ENCODE measurements around the gene TRIM66.

Gene TRIM66

DNA sequence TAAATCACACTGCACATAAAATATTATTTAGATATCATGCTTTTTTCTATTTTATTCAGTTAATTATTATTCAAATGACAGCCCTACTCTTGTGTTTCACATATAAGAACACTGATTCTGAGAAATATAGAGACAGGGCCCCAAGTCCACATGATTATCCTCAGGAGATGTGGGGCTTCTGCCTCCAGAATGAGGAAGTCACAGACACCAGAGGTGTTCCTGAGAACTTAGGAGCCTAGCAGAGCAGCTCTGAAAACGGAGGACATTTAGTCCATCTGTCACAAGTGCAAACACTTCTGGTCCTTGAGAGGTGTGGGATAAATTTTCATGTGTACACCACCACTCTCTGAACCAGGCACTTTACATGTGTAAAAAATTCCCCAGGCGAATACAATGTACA is 26.2 kb downstream of the TRIM66 start:
- no peak for DNase-seq
- ATAC-seq (ENCODE audit: insufficient read depth, low read depth): no peak
- H3K4me3 ChIP-seq (ENCODE audit: low read depth in 1 of 2, low read length in 2 of 2): no peak overlapping the region
- H3K79me2 ChIP-seq (ENCODE audit: insufficient read depth, low read length): no peaks in the 10 kb centered on the region
- H3K36me3 ChIP-seq (ENCODE audit: insufficient read depth, low read length): no peaks in the 10 kb centered on the region
- H3K4me1 ChIP-seq (ENCODE audit: insufficient read depth, low read length): no peaks in the 10 kb centered on the region
- H3K27ac ChIP-seq (ENCODE audit: low read length): no peak overlapping the region
- TF ChIP-seq, protein P1, sequence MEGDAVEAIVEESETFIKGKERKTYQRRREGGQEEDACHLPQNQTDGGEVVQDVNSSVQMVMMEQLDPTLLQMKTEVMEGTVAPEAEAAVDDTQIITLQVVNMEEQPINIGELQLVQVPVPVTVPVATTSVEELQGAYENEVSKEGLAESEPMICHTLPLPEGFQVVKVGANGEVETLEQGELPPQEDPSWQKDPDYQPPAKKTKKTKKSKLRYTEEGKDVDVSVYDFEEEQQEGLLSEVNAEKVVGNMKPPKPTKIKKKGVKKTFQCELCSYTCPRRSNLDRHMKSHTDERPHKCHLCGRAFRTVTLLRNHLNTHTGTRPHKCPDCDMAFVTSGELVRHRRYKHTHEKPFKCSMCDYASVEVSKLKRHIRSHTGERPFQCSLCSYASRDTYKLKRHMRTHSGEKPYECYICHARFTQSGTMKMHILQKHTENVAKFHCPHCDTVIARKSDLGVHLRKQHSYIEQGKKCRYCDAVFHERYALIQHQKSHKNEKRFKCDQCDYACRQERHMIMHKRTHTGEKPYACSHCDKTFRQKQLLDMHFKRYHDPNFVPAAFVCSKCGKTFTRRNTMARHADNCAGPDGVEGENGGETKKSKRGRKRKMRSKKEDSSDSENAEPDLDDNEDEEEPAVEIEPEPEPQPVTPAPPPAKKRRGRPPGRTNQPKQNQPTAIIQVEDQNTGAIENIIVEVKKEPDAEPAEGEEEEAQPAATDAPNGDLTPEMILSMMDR (IDR thresholded peaks at IDR 0.05; ENCODE audit: borderline replicate concordance, extremely low read depth, low read length, poor library complexity, severe bottlenecking): no peak
- no peak for TF ChIP-seq EZH2 (IDR thresholded peaks at IDR 0.05; ENCODE audit: borderline replicate concordance, low read depth, low read length, severe bottlenecking)
- H2AFZ ChIP-seq (ENCODE audit: low read depth, low read length): no peak overlapping the region
- H3K9me3 ChIP-seq (ENCODE audit: insufficient read depth, low read length, severe bottlenecking): no peaks in the 10 kb centered on the region
- no peaks in the 10 kb centered on the region for H3K27me3 ChIP-seq (ENCODE audit: insufficient read depth, low read length, poor library complexity)
- no peaks in the 10 kb centered on the region for H4K20me1 ChIP-seq (ENCODE audit: insufficient read depth, low read length)
- no peak overlapping the region for H3K4me2 ChIP-seq (ENCODE audit: insufficient read depth, low read length)
- H3K9ac ChIP-seq (ENCODE audit: low read depth, low read length): no peak overlapping the region

DNA sequence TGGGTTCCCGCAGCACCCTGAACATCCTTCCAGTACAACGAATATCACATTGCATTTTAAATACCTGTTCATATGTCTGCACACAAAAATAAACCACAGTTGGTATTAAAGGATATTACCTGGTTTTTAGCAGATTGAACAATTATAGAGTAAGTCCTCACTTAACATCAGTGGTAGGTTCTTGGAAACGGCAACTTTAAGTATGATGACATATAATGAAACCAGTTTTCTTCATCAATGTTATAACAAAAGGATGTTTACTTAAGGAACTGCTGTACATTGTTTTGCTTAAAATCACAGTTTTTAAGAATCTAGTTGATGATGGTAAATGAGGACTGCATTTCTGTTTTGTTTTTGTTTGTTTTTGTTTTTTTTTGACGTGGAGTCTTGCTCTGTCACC is 28.0 kb downstream of the TRIM66 start:
- Histone ChIP-seq H3K9ac (ENCODE audit: low read depth, low read length) (no peak overlapping the region), H2AFZ (ENCODE audit: low read depth, low read length) (no peak overlapping the region), H3K4me3 (ENCODE audit: low read depth in 1 of 2, low read length in 2 of 2) (no peak overlapping the region), H3K4me2 (ENCODE audit: insufficient read depth, low read length) (no peak overlapping the region), H4K20me1 (ENCODE audit: insufficient read depth, low read length) (no peaks in the 10 kb centered on the region), H3K4me1 (ENCODE audit: insufficient read depth, low read length) (no peaks in the 10 kb centered on the region), H3K36me3 (ENCODE audit: insufficient read depth, low read length) (no peaks in the 10 kb centered on the region; the same call in 1 of the 2 replicates), H3K79me2 (ENCODE audit: insufficient read depth, low read length) (no peaks in the 10 kb centered on the region), H3K27me3 (ENCODE audit: insufficient read depth, low read length, poor library complexity) (no peaks in the 10 kb centered on the region), H3K27ac (ENCODE audit: low read length) (no peak overlapping the region), H3K9me3 (ENCODE audit: insufficient read depth, low read length, severe bottlenecking) (no peaks in the 10 kb centered on the region)
- ATAC-seq (ENCODE audit: insufficient read depth, low read depth) (no peak), DNase-seq (no peak)
- TF ChIP-seq EZH2 (IDR thresholded peaks at IDR 0.05; ENCODE audit: borderline replicate concordance, low read depth, low read length, severe bottlenecking): no peak
- TF ChIP-seq, protein P1 (IDR thresholded peaks at IDR 0.05; ENCODE audit: borderline replicate concordance, extremely low read depth, low read length, poor library complexity, severe bottlenecking): no peak

DNA sequence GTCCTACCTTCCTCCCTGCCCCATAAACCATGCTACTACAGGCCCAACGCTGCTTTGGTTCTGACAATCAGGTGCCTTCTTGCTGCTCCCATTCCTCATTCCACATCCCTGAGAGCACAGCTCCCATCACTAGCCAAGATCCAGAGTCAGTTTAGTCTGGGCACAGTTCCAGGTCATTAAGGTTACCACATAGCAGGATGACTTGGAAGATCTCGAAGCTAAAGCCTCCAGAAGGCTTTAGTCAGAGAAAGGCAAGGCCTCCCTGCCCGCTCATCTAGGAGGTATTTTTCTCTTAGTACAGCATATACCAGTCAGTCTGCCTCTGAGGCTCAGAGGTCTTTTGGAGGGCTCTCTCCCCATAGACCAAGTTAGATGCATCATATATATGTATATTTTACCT is 30.3 kb downstream of the TRIM66 start:
- Histone ChIP-seq H3K9ac (ENCODE audit: low read depth, low read length) (no peak overlapping the region), H3K27ac (ENCODE audit: low read length) (no peak overlapping the region), H4K20me1 (ENCODE audit: insufficient read depth, low read length) (no peaks in the 10 kb centered on the region), H3K27me3 (ENCODE audit: insufficient read depth, low read length, poor library complexity) (no peaks in the 10 kb centered on the region), H3K79me2 (ENCODE audit: insufficient read depth, low read length) (no peaks in the 10 kb centered on the region), H2AFZ (ENCODE audit: low read depth, low read length) (no peak overlapping the region), H3K36me3 (ENCODE audit: insufficient read depth, low read length) (peaks cover 12% of the 10 kb centered on the region; the same call in 1 of the 2 replicates), H3K4me1 (ENCODE audit: insufficient read depth, low read length) (no peaks in the 10 kb centered on the region), H3K4me2 (ENCODE audit: insufficient read depth, low read length) (no peak overlapping the region), H3K4me3 (ENCODE audit: low read depth in 1 of 2, low read length in 2 of 2) (no peak overlapping the region), H3K9me3 (ENCODE audit: insufficient read depth, low read length, severe bottlenecking) (no peaks in the 10 kb centered on the region)
- ATAC-seq (ENCODE audit: insufficient read depth, low read depth) (no peak), DNase-seq (no peak)
- no peak for TF ChIP-seq EZH2 (IDR thresholded peaks at IDR 0.05; ENCODE audit: borderline replicate concordance, low read depth, low read length, severe bottlenecking)
- TF ChIP-seq, protein P1 (IDR thresholded peaks at IDR 0.05; ENCODE audit: borderline replicate concordance, extremely low read depth, low read length, poor library complexity, severe bottlenecking): no peak
